HG03196 (cell line): ENCODE results near the gene DNAH9.

ENCODE experiments used
- ATAC-seq: cut with Tn5 transposase; IDR thresholded peaks from one replicate; pipeline ENCODE4 v1.9.1; 2021; ENCODE audit not compliant: unreplicated experiment

The DNAH9 gene, protein sequence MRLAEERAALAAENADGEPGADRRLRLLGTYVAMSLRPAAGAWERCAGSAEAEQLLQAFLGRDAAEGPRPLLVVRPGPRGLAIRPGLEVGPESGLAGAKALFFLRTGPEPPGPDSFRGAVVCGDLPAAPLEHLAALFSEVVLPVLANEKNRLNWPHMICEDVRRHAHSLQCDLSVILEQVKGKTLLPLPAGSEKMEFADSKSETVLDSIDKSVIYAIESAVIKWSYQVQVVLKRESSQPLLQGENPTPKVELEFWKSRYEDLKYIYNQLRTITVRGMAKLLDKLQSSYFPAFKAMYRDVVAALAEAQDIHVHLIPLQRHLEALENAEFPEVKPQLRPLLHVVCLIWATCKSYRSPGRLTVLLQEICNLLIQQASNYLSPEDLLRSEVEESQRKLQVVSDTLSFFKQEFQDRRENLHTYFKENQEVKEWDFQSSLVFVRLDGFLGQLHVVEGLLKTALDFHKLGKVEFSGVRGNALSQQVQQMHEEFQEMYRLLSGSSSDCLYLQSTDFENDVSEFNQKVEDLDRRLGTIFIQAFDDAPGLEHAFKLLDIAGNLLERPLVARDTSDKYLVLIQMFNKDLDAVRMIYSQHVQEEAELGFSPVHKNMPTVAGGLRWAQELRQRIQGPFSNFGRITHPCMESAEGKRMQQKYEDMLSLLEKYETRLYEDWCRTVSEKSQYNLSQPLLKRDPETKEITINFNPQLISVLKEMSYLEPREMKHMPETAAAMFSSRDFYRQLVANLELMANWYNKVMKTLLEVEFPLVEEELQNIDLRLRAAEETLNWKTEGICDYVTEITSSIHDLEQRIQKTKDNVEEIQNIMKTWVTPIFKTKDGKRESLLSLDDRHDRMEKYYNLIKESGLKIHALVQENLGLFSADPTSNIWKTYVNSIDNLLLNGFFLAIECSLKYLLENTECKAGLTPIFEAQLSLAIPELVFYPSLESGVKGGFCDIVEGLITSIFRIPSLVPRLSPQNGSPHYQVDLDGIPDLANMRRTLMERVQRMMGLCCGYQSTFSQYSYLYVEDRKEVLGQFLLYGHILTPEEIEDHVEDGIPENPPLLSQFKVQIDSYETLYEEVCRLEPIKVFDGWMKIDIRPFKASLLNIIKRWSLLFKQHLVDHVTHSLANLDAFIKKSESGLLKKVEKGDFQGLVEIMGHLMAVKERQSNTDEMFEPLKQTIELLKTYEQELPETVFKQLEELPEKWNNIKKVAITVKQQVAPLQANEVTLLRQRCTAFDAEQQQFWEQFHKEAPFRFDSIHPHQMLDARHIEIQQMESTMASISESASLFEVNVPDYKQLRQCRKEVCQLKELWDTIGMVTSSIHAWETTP (N-terminal part only)

DNA sequence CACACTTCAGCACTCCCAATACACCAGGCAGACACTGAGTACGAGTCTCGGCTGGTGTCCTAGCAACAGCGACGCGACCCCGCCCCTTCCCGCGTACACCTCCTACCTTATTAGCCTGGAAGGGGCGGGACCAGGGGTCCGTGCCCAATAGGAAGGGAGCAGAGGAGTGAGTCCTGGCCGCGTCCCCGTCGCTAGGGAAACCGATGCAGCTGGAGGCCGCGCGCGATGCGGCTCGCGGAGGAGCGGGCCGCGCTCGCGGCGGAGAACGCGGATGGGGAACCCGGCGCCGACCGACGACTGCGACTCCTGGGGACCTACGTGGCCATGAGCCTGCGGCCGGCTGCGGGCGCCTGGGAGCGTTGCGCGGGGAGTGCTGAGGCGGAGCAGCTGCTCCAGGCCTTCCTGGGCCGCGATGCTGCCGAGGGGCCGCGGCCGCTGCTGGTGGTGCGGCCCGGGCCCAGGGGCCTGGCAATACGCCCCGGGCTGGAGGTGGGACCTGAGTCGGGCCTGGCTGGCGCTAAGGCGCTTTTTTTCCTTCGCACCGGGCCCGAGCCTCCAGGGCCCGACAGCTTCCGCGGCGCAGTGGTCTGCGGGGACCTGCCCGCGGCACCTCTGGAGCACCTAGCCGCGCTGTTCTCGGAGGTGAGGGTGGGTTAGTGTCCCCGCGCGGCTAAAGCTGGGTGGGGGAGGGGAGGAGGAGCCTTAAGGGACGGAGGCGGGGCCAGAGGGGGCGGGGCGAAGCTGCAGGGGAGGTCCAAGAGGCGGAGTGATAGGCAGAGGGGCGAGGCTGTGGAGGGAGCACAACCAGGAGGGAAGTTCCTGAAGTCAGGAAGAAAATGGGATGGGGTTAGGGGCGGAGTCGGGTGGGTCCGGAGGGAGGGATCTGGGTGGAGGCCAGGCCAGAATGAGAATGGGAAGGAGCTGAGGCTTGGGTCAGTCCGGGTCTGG lies at the start of gene DNAH9:
TSS of gene DNAH9 (plus strand) at position 197 of the 948 bp plus-strand sequence. CDS start at position 226, 29 bp downstream.
- ATAC-seq, result no peak

DNA sequence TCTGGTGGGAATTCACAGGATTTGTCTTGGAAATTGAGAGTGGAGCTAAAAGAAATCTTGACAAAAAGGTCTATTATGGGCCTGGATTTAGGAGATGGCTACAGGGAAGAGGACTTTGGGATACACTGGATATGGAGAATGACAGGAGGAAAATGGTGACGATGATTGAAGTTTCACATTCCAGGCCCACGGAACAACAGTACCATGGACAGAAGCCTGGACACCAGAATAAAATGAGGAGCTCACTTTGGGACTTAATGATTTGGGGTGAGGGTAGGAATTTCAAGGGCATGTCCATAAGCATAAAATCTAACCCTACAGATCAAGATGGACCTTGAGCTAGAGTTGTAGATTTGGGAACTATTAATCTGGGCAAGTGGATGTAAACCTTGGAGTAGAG lies 47.8 kb upstream of the DNAH9 start:
- no peak for ATAC-seq

DNA sequence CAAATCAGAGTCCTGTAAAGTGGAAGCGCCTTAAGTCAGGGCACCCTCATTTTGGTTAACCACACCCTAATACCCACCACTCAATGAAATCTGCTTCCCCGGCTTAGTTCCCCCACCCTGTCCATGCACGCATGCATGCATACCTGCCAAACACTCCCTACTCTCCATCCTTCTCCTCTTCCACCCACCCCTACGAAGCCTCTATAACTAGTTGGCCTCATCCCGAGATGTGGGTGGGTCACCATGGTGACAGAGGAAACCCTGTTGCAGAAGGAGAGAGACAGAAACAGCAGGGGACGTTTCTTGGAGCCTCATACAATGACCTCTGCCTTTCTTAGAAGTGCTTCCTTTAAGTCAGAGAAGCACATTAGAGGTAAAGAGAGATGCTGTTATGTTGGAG lies 46.8 kb upstream of the DNAH9 start:
- ATAC-seq, result no peak

DNA sequence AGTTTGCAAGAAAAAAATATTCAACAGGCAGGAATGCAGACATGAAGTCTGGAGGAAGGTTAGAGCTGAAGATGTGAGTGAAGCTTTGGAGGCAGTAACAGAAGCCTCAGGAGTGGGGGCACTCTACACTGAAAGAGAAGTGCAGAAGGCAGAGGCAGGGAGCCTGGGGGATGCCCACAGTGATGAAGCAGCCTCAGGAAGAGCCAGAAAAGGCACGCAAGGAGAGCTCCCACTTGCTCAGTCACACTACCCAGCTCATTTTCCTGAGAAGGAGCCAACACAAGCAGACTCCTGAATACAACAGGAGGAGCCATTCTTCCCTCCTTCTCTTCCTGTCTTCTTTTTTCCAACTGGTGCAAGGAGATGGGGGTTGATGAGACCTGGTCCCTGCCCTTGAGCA lies 45.1 kb upstream of the DNAH9 start:
- no peak for ATAC-seq

DNA sequence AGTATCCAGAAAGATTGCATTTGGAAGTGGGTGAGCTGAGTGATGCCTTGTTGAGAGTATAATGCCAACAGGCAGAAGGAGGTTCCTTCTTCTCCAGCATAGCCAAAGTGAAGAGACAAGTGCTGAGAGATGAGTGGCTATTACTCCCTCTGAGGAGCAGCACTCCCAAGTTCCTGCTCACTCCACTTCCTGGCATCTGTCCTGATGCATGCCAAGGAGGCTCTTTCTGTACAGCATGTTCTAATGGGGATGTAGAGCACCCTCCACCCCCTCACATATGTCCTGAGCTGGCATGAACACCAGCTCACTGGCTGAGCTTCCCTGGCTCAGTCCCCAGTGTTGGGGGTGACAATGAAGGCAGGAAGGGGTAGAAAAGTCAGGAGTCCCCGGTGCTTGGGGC lies 44.2 kb upstream of the DNAH9 start:
- no peak for ATAC-seq

DNA sequence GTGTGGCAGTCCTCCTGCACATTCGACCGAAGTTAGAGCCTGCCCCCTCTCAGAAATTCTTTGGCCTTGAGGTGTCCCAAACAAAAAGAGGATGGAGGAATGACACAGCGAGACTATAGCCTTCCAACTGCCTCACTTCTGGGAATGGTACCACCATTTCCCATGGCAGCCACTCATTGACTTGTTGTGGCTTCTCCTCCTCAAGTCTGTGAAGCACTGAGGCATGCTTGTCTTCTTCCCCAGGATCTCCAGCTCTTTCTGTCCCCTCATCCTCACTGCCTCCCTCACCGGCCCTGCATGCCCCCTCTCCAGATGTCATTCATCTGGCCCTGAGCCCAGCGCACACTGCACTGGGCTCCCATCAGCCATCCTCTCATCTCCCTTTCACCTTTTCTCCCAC lies 43.7 kb upstream of the DNAH9 start:
- ATAC-seq, result no peak

DNA sequence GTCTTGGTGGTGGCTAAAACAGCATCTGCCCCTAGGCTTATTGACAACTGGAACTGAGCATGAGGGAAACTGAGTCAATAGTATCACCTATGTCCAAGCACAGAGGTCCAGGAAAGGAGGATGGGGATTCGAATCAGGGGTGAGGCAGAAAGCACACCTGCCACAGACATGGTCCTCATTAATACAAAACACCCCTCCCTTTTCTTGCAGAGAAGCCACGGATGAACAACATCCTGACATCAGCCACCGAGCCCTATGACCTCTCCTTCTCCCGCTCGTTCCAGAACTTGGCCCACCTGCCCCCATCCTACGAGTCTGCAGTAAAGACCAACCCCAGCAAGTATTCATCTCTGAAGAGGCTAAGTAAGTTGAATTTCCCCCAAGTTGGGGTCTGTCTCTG lies 42.7 kb upstream of the DNAH9 start:
- ATAC-seq, result no peak

DNA sequence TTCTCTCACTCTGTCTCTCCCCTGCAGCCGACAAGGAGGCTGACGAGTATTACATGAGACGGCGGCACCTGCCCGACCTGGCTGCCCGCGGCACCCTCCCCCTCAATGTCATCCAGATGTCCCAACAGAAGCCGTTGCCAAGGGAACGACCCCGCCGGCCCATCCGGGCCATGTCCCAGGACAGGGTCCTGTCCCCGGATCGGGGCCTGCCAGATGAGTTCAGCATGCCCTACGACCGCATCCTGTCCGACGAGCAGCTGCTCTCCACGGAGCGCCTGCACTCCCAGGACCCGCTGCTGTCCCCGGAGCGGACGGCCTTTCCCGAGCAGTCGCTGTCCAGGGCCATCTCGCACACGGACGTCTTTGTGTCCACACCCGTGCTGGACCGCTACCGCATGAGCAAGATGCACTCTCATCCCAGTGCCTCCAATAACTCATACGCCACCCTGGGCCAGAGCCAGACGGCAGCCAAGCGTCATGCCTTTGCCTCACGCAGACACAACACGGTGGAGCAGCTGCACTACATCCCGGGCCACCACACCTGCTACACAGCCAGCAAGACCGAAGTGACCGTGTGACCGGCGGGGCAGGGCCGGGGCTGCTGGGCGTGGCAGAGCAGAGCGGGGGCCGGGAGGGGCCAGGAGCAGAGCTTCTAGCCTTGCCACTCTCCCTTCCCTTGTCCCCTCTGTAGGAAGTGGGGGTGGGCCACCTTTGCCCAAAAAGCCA lies 40.4 kb upstream of the DNAH9 start:
- ATAC-seq, result no peak

DNA sequence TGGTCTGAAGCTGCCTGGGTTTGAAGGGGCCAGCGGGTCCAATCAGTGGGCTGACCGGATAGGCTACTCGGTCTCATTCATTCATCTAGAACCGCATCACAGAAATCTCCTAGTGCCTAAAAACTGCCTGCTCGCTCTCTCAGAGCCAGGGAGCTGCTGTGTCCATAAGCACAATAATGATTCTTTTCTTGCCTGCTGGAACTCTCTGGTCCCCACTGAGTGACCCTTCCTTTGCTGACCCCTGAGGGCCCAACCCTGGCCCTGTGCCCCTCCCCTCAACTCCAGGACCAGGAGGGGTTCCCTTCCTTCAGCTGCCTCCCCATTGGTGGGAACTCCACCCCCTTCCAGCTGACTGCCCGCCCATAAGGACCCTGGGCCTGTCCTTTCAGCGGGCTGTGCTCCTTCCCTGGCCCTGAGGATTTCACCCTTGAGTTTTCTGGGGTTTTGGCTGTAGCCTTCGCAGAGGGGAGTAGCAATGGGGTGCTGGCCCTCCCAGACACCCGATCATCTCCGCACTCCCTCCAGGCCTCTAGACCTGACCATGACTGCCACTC lies 39.5 kb upstream of the DNAH9 start:
- no peak for ATAC-seq

DNA sequence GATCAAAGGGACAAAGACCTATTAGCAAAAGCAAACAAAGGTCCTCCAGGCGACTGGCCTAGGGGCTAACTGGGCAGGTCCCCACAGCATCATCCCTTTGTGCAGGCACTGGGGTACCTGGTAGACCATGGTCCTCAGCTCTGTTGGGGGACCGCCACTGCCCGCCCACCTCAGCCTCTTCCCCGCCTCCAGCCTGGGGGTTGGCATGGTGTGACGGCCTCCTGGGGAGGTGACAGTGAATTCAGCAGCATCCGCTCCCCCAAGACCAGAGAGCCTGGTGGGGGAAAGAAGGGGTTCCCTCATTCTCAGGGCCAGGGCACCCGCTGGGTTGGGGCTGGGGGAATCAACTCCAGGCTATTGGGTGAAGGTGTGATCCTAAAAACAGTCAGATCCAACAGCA lies 38.7 kb upstream of the DNAH9 start:
- ATAC-seq, result no peak

DNA sequence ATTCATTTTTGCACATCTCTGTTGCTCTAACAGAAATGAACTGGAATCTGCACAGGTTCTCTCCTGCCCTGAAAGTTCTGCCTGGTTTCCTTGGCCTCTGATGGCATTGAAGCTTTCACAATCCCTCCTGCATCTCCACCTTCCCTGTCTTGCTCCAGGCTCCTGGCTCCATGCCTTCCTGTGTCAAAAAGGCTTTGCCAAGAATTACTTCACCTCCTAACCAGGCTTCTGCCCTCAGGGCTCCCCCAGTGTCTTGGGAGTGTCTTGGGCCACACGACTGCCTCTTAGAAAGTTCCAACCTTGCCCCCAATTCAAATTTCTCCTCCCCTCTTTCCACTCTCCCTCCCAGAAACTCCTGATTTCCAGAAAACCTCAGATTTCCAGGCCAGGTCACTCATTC lies 37.0 kb upstream of the DNAH9 start:
- ATAC-seq, result no peak

DNA sequence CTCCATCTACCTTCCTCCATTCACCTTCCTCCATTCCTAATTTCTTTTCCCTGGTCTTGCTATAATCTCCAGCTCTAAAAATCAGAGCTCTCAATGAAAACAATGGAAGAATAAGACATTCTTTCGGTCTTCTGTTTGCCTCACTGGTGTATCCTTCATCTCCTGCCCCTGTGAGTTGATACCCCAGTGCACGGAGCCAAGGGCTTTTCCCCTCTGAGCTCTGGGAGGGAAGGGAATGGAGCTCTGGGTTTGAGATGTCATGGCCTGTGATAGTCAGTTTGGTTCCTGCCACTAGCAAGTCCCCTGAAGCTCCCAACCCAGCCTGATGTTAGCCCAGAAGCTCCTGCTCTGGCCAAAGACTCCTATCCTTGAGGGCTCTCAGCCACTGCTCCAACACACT lies 36.6 kb upstream of the DNAH9 start:
- no peak for ATAC-seq

DNA sequence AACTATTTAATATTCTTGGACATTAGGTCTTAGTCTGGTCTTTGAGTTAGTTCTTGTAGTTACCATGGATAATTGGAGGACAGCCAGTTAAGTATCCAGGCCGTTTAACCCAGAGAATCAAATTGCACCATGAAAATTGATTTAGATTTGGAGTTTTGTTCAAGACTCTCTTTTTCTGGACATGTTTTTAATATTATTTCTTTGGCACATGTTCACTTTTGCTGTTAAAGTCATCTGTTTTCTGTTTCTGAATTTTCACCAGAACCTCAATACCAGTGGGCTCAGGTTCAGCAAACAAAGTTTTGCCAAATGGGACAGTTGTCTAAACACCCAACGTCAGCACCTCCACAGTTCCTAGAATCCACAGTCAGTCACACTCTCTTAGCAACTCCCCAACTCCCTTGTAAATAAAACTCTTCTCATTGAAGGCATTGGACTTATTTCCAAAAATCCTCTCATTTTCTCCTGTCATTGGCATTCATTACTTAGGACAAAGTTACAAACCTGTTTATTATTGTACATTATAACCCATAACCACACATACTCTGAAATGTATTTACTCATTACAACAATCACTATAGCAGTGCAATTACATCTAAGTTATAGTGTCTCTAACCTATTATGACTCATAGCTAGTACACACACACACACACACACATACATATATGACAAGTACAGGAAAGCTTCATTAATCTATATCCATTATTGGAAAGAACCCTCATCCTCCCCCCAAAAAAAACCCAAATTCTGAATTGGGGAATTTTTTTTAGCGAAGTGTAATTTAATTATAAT lies 33.5 kb upstream of the DNAH9 start:
- no peak for ATAC-seq

DNA sequence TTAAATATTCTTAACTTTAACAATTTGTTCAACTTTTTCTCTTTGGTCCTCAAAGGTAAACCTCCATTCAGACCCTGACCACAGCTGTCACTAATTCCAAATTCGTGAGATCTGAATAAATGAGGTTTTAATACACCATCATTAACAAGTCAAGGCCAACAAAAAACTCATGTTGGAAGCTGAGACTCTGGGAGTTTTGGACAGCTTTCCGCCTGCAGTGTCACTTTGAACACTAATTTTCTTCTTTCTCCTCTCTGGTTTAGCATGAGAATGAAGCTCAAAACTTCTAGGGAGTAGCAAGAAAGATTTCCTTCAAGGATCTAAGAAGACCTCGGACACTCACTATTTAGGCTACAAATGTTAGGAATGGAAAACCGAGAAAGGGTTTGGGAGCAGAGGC lies 32.7 kb upstream of the DNAH9 start:
- no peak for ATAC-seq

DNA sequence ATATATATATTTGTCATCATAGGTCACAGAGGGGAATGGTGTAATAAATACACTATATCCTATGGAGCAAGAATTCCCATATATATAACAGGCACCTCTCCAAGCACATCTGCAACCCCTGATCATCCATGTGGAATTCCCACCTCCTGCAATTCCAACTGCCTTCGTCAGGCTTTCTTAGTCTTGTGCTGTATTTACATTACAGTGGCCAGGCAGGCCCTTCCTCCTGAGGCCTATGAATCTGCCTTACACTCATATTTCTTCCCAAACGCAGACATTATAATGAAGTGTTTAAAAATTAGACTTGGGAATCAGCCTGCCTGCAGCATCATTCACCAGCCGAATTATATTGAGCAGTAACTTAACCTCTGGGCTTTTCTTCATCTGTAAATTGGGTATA lies 19.3 kb upstream of the DNAH9 start:
- ATAC-seq, result no peak

DNA sequence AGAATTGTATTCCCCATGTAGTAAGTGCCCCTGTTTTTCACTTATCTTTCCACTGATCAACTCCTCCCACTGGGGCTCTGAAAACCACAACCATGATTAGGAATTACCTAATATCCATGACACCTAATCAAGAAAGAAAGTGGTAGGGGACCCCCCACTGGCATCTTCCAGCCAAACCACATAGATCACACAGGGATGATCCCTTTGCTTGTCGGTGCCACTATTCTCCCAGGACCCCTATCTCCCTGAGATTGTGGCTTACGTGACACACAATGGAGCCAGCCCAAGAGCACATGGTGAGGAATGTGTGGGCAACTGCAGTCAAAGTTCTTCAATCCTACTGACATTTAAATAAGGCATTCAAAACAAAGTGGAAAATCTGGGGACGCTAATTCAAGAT lies 17.6 kb upstream of the DNAH9 start:
- no peak for ATAC-seq

DNA sequence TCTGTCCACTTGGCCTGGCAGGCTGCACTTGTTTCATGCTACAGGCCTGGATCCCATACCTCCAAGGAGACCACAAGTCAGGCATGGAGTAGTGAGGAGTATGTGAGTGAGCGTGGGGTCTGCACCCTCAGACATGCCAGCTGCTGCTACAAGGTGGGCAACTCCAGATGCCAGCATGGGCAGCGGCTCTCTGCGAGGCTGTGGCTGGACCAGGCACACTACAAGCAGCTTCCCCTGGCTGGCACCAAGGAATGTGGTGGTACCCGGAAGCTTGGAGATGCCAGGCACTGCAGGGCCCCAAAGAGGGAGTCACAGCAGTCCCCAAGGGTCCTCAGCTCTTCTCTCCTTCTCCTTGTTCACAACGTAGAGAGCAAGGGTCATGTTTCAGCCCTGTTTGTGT lies 16.1 kb upstream of the DNAH9 start:
- ATAC-seq, result no peak

DNA sequence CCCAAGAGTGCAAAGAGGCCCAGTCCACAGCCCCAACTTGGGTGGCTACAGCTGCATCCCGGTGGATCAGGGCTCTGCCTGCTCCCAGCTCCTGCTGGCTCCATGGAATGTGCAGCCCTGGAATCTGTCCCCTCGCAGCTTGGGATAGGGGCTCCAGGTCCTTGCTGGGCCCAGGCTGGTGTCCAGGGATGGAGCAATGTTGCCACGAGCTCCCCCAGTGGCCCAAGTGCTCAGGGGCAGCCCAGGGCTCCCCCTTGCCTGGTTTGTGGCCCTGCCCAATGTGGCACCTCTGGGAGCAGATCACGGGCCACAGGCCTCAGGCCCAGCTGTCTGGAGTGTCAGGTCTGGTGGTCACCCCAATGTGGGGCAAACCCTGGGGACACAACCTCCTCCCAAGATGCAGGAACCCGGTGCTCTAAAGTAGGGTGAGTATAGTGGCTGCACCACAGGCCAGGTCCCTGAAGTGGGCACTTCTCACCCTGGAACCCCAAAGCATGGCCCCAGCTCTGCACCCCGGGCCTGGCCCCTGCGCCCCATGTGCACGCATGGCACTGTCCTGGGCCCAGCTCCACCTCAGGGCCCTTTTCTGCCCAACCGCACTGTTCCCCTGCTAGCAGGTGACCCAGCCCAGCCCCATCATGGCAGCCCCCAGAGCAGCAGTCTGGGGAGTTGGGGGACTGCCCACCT lies 14.8 kb upstream of the DNAH9 start:
- no peak for ATAC-seq
